ELR (cell line): ENCODE results near the gene EPB41L4A.
"Not testable (repeated sequence)": the region's sequence is repeated elsewhere in the genome, so short reads cannot be mapped to it uniquely, and the experiment has no call there.

Source experiments
- DNase-seq: peaks from one replicate; pipeline ENCODE4 v3.0.0-alpha.2; 2015; ENCODE audit warnings: low read depth

Gene EPB41L4A

DNA sequence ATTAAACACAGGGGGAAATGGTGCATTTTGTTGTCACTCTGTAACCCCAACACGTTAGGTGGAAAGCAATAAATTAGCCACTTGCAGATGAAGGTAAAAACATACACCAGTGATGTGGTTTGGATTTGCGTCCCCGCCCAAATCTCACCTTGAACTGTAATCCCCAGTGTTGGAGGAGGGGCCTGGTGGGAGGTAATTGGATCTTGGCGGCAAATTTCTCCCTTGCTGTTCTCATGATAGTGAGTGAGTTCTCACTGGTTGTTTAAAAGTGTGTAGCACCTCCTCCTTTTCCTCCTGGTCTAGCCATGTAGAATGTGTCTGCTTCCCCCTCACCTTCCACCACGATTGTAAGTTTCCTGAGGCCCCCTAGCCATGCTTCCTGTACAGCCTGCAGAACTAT lies 17.2 kb downstream of the EPB41L4A start:
- no peak for DNase-seq

DNA sequence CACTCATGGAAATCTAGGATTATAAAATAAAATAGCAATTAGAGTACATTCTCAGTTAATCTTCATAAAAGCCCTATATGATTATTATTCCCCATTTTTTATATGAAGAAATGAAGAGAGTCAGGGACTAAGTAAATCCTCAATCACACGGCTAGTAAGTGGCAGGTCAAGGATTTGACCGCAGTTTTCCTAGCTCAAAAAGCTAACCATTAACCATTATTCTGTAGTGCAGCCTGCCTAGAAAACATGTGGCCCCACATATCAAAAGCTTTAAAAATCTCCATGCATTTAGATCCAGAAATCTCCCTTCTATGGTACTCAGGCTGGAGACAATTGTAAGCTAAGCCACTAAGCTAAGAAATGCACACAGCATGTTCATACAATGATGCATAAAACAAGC lies 21.4 kb downstream of the EPB41L4A start:
- DNase-seq = no peak

DNA sequence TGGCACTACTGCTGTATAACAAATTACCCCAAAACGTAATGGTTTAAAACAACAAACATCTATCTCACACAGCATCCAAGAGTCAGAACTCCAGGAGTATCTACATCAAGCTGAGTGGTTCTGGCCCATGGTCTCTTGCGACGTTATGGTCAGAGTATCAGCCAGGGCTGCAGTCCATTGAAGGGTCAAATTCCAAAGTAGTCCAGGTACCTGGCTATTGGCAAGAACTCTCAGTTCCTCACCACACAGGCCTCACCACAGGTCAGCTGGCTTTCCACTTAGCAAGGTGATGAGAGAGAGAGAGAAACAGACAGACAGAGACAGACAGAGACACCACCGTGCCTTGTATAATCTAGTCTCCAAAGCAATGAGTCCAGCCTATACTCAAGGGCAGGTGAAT lies 22.6 kb downstream of the EPB41L4A start:
- no peak for DNase-seq

DNA sequence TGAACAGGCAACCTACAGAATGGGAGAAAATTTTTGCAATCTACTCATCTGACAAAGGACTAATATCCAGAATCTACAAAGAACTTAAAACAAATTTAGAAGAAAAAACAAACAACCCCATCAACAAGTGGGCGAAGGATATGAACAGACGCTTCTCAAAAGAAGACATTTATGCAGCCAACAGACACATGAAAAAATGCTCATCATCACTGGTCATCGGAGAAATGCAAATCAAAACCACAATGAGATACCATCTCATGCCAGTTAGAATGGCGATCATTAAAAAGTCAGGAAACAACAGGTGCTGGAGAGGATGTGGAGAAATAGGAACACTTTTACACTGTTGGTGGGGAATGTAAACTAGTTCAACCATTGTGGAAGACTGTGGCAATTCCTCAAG lies 23.8 kb downstream of the EPB41L4A start:
- DNase-seq = not testable (repeated sequence)

DNA sequence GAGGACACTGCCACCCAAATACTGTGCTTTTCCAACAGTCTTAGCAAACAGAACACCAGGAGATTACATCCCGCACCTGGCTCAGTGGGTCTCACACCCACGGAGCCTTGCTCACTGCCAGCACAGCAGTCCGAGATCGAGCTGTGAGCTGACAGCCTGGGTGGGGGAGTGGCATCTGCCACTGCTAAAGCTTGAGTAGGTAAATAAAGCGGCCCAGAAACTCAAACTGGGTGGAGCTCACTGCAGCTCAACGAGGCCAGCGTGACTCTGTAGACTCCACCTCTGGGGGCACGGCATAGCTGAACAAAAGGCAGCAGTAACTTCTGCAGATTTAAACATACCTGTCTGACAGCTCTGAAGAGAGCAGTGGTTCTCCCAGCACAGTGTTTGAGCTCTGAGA lies 28.8 kb downstream of the EPB41L4A start:
- DNase-seq = no peak

DNA sequence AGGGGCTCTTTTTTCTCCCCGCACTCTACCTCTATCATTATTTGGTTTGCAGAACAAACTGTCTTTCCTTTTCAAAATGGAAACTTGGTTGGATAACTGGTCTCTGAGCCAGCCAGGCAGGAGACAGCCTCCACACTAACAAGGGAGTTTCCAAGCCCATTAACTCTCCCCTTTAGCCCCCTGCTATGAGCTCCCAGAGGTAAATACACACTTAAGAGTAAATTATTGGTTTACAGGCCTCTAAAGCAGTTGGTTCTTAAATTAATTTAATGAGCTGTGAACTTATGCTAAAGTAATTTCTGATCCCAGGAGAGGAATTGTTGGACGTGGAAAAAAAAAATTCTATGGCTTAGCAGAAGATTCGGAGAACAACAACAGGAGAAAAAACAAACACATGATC lies 30.3 kb downstream of the EPB41L4A start:
- DNase-seq = no peak

DNA sequence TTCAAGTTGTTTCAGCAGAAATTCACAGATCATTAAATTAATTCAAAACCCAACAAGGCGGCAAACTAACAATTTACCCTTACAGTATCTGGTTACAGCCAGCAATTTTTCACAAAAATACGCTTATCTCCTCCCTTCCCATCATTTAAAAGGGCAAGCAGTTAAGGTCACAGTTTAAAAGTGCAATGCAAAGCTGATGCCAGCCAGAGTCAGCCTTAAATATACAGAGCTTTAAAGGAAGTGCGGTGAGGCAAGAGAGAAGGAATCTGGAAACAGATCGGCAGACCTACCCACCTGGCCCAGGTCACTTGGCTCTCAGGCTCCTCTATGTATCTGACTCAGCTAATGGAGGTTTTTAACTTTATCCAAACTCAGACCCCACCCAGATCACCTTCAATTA lies 31.0 kb downstream of the EPB41L4A start:
- DNase-seq = no peak

DNA sequence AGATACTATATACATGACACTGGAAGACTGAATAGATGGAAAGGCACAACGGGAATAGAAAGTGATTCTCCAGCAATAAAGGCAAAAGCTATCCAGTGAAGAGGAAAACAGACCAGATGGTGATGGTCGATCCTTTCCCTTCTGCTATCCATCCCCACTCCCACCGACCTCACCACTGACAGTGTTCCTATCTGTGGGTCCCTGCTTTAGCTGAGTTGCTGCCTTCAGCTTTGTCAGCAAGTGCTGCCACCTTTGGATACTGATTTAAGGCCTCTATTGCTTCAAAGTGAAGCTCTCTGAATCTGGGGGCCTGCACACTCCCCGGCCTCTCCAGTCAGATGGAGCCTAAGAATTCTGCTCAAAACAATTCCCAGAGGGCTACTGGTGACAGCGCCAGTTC lies 32.3 kb downstream of the EPB41L4A start:
- no peak for DNase-seq

DNA sequence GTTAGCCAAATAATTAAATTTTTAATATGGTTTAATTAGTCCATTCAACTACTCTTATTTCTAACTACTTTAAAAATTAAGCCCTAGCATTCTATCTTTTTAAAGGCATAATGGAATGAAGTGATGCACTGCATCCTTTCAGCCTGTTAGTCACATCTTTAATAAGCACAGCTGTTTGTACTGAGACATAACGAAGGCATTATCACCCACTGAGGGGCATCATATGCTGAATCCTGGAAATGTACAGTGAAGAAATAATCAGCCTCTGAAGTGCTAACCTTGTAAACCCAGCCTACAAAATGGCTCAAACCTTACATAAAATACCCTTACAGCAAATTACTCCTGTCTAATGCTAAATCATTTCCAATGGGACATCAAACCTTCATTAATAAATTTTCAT lies 33.1 kb downstream of the EPB41L4A start:
- DNase-seq = no peak

DNA sequence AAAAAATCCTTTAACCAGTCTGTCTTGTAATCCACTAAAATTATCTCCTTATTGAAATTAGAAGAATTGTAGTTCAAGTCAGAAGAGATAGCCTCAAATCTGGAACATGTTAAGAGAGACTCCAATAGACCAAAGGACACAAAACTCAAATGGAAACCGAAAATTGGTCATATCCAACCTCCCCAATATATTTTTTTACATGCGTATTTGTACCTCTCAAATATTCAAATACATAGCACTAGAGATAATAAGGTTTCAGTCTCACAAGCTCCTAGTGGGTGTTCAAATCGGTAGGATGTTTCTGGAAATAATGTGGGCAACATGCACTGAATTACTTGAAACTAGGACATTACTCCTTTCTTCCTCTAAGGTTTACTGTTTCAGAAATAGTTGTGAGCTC lies 33.5 kb downstream of the EPB41L4A start:
- DNase-seq = no peak

DNA sequence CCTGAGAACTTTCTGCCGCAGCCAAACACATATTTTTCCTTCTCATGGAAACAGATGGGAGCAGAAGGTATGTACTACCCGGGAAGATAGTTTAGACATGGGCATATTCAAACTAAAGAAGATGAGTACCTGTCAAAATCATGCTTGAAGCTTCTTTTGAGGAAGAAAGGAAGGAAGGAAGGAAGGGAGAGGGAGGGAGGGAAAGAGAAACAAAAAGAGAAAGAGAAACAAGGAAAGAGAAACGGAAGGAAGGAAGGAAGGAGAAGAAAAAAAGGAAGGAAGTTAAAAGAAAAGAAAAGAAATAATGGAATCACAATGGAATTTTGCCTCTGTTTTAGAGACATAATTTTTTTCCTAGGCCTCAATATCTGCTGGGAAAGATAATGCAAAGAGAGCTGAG lies 34.6 kb downstream of the EPB41L4A start:
- no peak for DNase-seq

DNA sequence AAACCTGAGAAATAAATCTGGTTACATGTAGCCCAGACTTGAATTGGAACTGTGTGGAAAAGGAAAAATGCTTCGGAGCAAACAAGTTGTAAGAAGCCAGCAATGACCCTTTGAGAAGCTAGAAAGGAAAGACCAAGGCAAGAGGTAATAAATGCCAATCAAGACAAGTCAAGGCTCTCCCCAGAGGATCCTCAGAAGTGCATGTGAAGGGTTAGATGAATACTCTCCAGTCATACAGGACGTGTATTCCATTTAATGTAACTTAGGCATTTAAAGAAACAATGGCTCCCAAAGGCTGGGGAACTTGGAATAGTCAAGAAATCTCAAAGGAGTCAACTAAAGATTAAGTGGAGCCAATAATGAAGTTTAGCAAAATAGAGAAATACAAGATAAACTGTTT lies 36.2 kb downstream of the EPB41L4A start:
- no peak for DNase-seq

DNA sequence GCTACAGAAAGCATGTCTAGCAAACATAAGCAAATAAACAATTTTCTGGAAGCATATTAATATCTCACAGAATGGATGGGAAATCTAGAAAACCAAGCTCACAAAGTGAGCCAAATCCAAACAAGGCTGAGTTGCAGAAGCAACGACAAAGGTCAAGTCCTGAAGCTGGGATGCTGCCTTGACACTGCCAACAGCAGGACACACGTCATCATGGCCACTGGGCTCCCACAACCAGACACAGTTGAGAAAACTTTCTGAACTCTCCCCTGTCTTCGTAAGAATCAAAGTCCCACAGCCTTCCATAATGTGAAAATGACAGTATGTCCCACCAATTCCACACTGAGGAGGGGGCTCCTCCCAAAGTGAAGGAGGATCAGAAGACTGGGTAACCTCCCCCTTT lies 37.6 kb downstream of the EPB41L4A start:
- DNase-seq = no peak

DNA sequence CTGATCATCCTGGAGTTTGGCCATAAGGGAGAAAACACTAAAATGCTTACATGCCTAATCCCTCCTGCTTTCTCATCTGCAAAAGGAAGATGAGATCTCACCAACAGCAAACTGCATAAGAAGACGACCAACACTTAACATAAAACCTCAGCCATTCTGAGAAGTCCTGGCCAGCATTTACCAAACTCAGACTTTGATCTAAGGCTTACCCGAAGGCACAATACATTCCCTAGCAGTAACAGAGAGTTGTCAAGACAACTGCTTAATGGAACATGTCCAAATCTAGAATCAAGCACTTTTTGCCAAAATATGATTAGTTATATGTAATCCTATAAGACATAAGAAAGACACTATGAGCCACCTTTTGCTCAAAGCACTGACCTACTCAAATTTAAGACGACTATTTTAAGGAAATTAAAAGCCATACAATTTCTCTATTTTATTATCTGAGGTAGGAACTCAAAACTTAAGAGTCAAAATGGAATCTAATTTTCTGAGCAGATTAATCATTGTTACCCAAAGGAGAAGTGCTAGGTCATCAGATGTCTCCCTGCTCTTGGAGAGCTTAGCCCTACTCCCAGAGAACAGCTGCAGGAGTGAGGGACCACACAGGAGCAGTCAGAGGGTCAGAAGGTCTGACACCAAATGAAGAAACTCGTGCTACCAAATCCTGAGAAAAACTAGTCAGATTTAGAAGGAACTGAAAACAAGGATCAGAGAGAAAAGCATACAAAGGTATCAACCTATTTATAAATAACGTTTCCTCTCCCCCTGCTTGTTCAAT lies 39.3 kb downstream of the EPB41L4A start:
- DNase-seq = no peak

DNA sequence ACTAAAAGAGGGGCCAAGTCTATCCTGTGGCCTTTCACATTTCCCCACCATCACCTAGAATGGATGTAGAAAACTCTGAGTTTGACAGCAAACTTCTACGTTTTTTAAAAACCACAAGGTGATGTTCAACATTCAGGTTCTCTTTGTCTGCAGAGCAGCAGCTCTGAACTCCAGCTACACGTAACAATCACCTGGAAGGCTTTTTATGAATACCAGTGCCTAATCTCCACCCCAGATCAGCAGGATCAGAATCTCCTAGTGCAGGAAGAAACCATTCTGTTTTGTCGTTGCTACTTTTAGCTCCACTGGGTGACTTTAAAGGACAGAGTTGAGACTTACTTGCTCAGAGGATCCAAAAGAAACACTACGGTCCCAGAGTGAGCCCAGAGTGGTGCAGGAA lies 44.3 kb downstream of the EPB41L4A start:
- no peak for DNase-seq

DNA sequence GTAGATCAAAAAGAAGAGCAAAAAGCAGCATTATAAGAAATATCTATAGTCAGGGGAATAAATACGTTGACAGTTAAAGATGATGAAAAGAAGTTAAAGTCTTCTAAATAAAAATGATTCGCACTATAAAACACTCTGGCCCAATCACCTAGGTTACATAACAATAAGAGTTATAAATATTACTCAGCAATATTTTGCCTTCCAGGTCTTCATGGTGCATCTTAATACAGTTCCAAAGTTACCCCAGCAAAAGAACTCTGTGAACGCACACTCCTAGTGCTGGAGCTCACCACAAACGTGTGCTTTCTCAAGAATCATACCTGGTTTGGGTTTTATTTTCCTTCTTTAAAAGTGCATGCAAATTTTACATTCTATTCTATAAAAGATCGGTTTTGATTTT lies 44.7 kb downstream of the EPB41L4A start:
- no peak for DNase-seq

DNA sequence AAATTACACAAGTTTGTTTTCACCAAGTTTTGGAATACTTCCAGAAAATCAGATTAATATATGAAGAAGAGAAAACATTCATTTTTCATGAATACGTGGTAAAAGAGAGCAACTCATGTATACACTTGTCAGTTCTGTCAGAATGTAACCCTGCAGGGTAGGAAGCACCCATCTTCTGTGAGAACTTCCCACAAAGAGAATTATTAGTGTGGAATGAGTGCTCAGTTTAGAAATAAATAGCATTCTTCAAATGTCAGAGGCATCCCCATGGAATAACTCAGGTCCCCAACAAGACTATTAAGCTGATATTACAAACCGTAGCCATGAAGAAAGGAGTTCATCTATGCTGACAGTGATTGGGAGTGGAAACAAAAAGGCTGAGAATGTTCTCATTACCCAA lies 45.2 kb downstream of the EPB41L4A start:
- DNase-seq = no peak

DNA sequence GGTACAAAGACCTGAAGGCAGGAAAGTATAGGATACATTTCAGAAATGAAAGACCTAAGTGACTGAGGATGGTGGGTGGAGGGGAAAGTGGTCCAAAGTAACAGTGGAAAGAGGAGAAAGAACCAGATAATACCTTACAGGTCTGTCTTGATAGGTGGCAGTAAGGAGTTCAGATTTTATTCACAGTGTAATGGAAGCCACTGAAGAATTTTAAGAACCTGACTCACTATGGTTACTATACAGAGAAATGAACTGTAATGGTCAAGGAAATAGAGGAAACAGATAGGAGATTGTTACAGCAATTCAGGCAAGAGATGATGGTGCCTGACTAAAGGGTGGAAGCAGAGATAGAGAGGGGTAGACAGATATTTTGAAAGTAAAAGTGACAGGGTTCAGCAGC lies 46.5 kb downstream of the EPB41L4A start:
- peak; percentile 5 for DNase-seq

DNA sequence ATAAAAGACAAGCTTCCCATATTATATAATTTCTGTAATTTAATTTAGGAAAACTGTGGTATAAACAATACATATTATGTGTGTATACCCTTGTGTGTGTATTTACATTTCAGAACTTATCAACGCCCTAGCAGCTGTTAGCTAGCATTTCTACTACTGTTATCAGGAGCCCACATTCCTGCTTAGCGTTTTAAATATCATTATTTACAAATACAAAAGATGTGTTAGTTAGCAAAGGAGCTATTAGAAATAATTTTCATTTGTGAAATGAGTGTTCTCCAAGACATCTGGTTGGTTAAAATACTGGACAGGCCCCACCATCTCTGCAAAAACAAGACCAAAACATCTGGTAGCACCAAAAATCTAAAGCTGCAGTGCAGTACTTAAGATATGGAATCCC lies 48.0 kb downstream of the EPB41L4A start:
- DNase-seq = no peak

DNA sequence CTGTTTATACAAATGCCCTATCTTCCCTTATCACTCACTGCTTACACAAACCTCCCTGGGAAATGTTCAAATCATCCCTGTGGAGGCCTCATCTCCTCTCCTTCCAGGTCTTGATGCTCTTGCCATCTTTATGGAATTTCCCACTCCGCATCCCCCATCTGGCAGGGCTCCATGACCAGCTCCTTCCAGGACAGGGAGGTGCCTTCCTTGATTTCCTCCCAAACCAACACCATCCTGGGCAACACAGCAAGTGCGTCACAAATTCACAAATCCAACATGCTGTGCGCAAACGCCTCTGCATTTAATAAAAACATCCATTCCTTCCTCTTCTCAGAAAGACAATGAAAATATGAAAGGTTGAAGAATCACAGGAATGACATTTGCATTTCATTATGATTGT lies 51.7 kb downstream of the EPB41L4A start:
- no peak for DNase-seq

DNA sequence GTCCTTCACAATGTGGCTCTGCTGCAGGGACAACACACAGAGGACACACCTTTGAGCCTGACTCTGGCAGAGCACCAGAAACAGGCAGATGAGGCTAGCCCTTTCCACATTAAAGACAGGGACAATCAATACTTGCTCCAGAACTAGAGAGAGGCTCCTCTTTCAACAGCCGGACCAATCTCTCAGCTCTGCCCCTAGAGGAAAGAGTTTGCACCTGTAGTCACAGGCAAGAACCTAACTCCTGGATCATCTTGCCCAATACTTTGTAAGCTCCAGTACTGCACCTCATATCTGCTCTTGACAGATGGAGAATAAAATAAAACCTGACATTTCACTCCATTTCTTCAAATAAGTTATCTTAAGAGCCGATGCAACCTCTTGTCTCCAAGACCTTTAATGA lies 52.1 kb downstream of the EPB41L4A start:
- DNase-seq = peak; percentile 22

DNA sequence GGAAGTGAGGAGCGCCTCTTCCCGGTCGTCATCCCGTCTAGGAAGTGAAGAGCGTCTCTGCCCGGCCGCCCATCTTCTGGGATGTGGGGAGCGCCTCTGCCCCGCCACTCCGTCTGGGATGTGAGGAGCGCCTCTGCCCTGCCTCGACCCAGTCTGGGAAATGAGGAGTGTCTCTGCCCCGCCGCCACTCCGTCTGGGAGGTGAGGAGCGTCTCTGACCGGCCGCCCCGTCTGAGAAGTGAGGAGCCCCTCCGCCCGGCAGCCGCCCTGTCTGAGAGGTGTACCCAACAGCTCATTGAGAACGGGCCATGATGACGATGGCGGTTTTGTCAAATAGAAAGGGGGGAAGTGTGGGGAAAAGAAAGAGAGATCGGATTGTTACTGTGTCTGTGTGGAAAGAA lies 58.3 kb downstream of the EPB41L4A start:
- not testable (repeated sequence) for DNase-seq

DNA sequence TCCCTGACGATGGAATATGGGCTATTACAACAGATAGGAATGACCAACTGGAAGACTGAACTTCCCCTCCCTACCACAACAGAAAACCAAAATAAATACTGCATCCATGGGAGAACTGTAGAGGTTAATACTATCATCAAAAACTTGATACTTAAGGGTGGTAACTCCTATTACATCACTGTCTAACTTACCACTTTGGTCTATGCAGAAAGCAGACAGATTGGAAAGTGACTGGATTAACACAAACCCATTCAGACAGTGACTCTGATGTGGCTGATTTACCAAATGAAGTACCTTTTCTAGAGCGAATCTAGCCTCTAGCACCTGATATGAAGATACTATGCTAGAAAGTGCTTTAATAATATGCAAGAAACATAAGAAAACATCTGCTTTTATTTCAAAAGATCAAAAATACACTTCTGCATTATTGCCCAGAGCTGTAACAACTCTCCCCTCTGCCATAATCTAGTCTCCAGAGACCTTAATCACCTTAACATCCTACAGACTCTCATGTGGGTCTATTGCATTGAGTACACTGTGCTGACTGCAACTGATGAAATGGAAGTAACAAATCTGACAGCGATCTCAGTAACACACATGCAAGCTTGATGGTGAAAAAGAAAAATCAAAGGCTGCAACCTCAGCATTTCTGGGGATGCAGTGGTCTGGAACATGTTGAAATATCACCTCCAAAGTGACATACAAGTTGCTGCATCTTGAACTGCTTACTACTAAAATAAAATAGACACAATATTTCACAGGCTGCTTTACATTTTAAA lies 62.7 kb downstream of the EPB41L4A start:
- no peak for DNase-seq
